DOHH2 (cell line): ENCODE measurements around the gene VPS37C.

Source experiments
- H3F3A ChIP-seq: fragments of 200-600 bp; sonication (generic), shearing (Covaris generic); 2 replicates; pipeline ENCODE4 v1.6.0; 2016; ENCODE audit warnings: antibody characterized with exemption, mild to moderate bottlenecking; ENCODE audit not compliant: control insufficient read depth, insufficient read depth
- H3K27ac ChIP-seq: fragments of 200-600 bp; sonication (generic); 2 replicates; pipeline ENCODE4 v1.5.1; 2014; ENCODE audit warnings: low read depth, mild to moderate bottlenecking, low read length, moderate library complexity
- H3K27me3 ChIP-seq: fragments of 200-600 bp; sonication (generic); 2 replicates; pipeline ENCODE4 v1.6.1; 2014; ENCODE audit warnings: mild to moderate bottlenecking, low read length, mixed read lengths; ENCODE audit not compliant: control insufficient read depth
- H3K36me3 ChIP-seq: fragments of 200-600 bp; sonication (generic); 2 replicates; pipeline ENCODE4 v1.6.1; 2014; ENCODE audit warnings: mild to moderate bottlenecking, low read length, moderate library complexity, mixed read lengths; ENCODE audit not compliant: control insufficient read depth
- H3K4me1 ChIP-seq: fragments of 200-600 bp; sonication (generic); 2 replicates; pipeline ENCODE4 v1.6.1; 2014; ENCODE audit warnings: mild to moderate bottlenecking, low read length, mixed read lengths; ENCODE audit not compliant: control insufficient read depth
- H3K4me2 ChIP-seq: fragments of 200-600 bp; sonication (generic); 2 replicates; pipeline ENCODE4 v1.6.0; 2014; ENCODE audit warnings: mild to moderate bottlenecking, low read length, moderate library complexity
- H3K4me3 ChIP-seq: fragments of 200-600 bp; sonication (generic); 2 replicates; pipeline ENCODE4 v1.5.1; 2014; ENCODE audit warnings: mild to moderate bottlenecking, low read length, mixed read lengths
- H3K79me2 ChIP-seq: fragments of 200-600 bp; sonication (generic); 2 replicates; pipeline ENCODE4 v1.6.1; 2014; ENCODE audit warnings: mild to moderate bottlenecking, low read length, mixed read lengths; ENCODE audit not compliant: control insufficient read depth
- H3K9me2 ChIP-seq: fragments of 200-600 bp; sonication (generic); replicated peaks from 2 replicates; pipeline ENCODE4 v1.6.1; 2014; ENCODE audit warnings: mild to moderate bottlenecking, low read length, mixed read lengths; ENCODE audit not compliant: control insufficient read depth
- H3K9me3 ChIP-seq: fragments of 200-600 bp; sonication (generic); 2 replicates; pipeline ENCODE4 v1.6.1; 2014; ENCODE audit warnings: antibody characterized with exemption, low read length, mixed read lengths; ENCODE audit not compliant: control insufficient read depth, insufficient read depth
- H4K20me1 ChIP-seq: fragments of 200-600 bp; sonication (generic); 2 replicates; pipeline ENCODE4 v1.6.0; 2014; ENCODE audit warnings: low read depth, mild to moderate bottlenecking, antibody characterized with exemption, low read length, moderate library complexity; ENCODE audit not compliant: control insufficient read depth, insufficient read depth
- EZH2phosphoT487 ChIP-seq: fragments of 200-600 bp; sonication (generic); IDR thresholded peaks from 2 replicates; pipeline ENCODE4 v1.6.1; 2017; ENCODE audit warnings: borderline replicate concordance, mild to moderate bottlenecking, antibody characterized with exemption, low read length, moderate library complexity, mixed read lengths
- TF ChIP-seq, protein P1 (sequence below): fragments of 200-600 bp; sonication (generic); IDR thresholded peaks from one replicate; pipeline ENCODE4 v1.5.1; 2014; ENCODE audit warnings: antibody characterized with exemption, mild to moderate bottlenecking, low read depth, low read length; ENCODE audit not compliant: poor library complexity, severe bottlenecking

The VPS37C gene

DNA sequence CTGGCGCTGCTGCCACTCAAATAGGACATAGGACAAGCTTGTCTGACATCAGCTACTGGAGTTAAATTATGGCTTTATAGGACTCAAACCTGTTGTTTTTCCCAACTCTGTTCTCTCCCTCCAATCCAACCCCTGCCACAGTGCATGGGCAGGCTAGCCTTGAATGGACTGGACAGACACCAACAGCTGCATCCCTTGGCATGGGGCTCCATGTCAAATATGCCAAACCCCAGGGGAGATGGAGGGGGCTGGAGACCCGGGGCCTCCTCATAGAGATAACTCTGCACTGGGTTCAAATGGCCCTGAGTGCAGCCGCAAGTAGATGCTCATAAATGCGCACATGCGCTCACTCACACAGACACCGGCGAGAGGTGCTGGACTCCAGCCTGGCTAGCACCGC is 30.0 kb downstream of the VPS37C start:
- H3K4me2 ChIP-seq, result no peak overlapping the region
- TF ChIP-seq, protein P1, sequence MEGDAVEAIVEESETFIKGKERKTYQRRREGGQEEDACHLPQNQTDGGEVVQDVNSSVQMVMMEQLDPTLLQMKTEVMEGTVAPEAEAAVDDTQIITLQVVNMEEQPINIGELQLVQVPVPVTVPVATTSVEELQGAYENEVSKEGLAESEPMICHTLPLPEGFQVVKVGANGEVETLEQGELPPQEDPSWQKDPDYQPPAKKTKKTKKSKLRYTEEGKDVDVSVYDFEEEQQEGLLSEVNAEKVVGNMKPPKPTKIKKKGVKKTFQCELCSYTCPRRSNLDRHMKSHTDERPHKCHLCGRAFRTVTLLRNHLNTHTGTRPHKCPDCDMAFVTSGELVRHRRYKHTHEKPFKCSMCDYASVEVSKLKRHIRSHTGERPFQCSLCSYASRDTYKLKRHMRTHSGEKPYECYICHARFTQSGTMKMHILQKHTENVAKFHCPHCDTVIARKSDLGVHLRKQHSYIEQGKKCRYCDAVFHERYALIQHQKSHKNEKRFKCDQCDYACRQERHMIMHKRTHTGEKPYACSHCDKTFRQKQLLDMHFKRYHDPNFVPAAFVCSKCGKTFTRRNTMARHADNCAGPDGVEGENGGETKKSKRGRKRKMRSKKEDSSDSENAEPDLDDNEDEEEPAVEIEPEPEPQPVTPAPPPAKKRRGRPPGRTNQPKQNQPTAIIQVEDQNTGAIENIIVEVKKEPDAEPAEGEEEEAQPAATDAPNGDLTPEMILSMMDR, result no peak
- no peak for TF ChIP-seq EZH2phosphoT487
- no peaks in the 10 kb centered on the region for H3F3A ChIP-seq
- H3K36me3 ChIP-seq, result no peaks in the 10 kb centered on the region
- H3K4me3 ChIP-seq, result no peak overlapping the region
- no peaks in the 10 kb centered on the region for H3K9me2 ChIP-seq
- H3K79me2 ChIP-seq, result no peaks in the 10 kb centered on the region
- no peak overlapping the region for H3K27ac ChIP-seq
- no peaks in the 10 kb centered on the region for H3K9me3 ChIP-seq
- no peaks in the 10 kb centered on the region for H4K20me1 ChIP-seq
- H3K4me1 ChIP-seq, result peaks cover 10% of the 10 kb centered on the region
- no peaks in the 10 kb centered on the region for H3K27me3 ChIP-seq

DNA sequence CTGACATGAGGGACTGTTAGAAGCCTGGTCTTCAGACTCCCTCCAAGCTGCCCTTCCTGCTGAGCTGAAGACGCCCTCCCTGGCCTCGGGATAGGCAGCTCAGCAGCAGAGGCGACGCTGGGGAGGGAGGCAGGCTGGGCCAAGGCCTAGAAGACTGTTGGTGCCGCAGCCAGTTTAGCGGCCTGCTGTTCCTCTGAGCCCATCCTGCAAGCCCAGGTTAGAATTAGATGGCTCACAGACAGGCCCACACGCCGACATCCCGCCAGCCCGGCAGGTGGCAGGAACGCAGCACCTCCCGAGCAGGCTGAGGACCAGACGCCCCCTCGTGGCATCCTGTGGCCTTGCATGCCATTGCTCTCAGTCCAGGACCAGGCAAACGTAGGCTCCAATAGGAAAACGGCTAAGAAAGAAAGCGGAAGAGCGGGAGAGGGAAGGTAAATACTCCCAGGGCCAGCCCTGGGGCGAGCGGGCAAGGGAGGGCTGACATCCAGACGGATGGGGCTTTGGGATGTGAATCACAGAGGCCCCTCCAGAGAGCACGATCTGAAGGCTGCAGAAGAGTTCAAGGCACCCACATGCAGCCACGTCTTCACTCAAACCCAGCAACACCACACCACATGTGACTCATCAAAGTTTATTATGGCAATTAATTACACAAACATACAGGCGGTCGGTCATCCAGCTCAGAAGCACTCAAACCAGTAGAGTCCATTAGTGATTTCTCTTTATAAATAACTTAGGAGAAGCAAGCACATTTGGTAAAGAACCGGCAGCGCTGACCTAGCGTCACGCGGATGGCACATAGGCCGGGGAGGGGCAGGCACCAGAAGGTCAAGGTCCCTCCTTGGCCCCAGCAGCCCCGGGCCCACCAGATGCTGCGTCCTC is 31.3 kb downstream of the VPS37C start:
- H3F3A ChIP-seq, result no peaks in the 10 kb centered on the region
- TF ChIP-seq, protein P1, result peak; percentile 100
- no peak for TF ChIP-seq EZH2phosphoT487
- peak overlapping the region; percentile 62 for H3K4me2 ChIP-seq
- H4K20me1 ChIP-seq, result no peaks in the 10 kb centered on the region
- no peaks in the 10 kb centered on the region for H3K9me2 ChIP-seq
- H3K9me3 ChIP-seq, result no peaks in the 10 kb centered on the region
- peak overlapping the region; percentile 36; the same call in 1 of the 2 replicates for H3K4me3 ChIP-seq
- H3K79me2 ChIP-seq, result no peaks in the 10 kb centered on the region
- no peak overlapping the region for H3K27ac ChIP-seq
- H3K27me3 ChIP-seq, result no peaks in the 10 kb centered on the region
- H3K36me3 ChIP-seq, result no peaks in the 10 kb centered on the region
- H3K4me1 ChIP-seq, result peaks cover 10% of the 10 kb centered on the region

- Histone ChIP-seq H4K20me1 (no peaks in the 10 kb centered on the region), H3K4me1 (peaks cover 10% of the 10 kb centered on the region), H3K9me3 (no peaks in the 10 kb centered on the region), H3K36me3 (no peaks in the 10 kb centered on the region), H3K27me3 (no peaks in the 10 kb centered on the region), H3K79me2 (no peaks in the 10 kb centered on the region), H3K4me3 (no peak overlapping the region), H3K4me2 (peak overlapping the region; percentile 62), H3K27ac (no peak overlapping the region), H3F3A (no peaks in the 10 kb centered on the region), H3K9me2 (no peaks in the 10 kb centered on the region)
- TF ChIP-seq EZH2phosphoT487, result no peak
- TF ChIP-seq, protein P1, result no peak
Measured at GRCh38 chr11:61128947-61129638, 32.1 kb downstream of the VPS37C start.
